H1 (cell line): ENCODE results near the gene RAET1G.
"Not testable (repeated sequence)": the region's sequence is repeated elsewhere in the genome, so short reads cannot be mapped to it uniquely, and the experiment has no call there.

Source experiments
- CEBPB ChIP-seq: IDR thresholded peaks from 2 replicates; pipeline ENCODE4 v1.6.1; 2012; ENCODE audit warnings: low read depth, low read length
- EZH2 ChIP-seq: fragments of 200-600 bp; sonication (generic); IDR thresholded peaks from 2 replicates; pipeline ENCODE4 v1.7.1; 2012; ENCODE audit warnings: low read depth, mild to moderate bottlenecking, moderate library complexity, low read length, inconsistent platforms; ENCODE audit not compliant: severe bottlenecking
- POLR2A ChIP-seq, 2 experiments: IDR thresholded peaks; 1 replicate in 1 of 2; 2 replicates in 1 of 2; pipeline ENCODE4 v1.6.1; 2011; ENCODE audit warnings: low read depth in 2 of 2, low read length in 2 of 2, mild to moderate bottlenecking in 2 of 2; ENCODE audit errors: control extremely low read depth in 1 of 2
- POLR2AphosphoS5 ChIP-seq: IDR thresholded peaks from 2 replicates; pipeline ENCODE4 v1.6.1; 2011; ENCODE audit warnings: low read depth, low read length
- RAD21 ChIP-seq, 2 experiments: IDR thresholded peaks in 1 of 2; conservative IDR thresholded peaks in 1 of 2; 2 replicates each; pipeline ENCODE4 v1.6.1; 2011; ENCODE audit warnings: low read depth in 2 of 2, low read length in 2 of 2, improper control_type of control experiment in 1 of 2, inconsistent platforms in 1 of 2, mild to moderate bottlenecking in 1 of 2, moderate library complexity in 1 of 2
- TEAD4 ChIP-seq: IDR thresholded peaks from 2 replicates; pipeline ENCODE4 v1.6.1; 2012; ENCODE audit warnings: low read depth, low read length, inconsistent platforms, mixed read lengths
- YY1 ChIP-seq: IDR thresholded peaks from 2 replicates; pipeline ENCODE4 v1.6.1; 2011; ENCODE audit warnings: low read depth, mild to moderate bottlenecking, low read length
- ZNF274 ChIP-seq: IDR thresholded peaks from 2 replicates; pipeline ENCODE4 v1.7.0; 2012; ENCODE audit warnings: low read length, borderline replicate concordance; ENCODE audit errors: extremely low read depth
- TF ChIP-seq, protein P1 (sequence below): IDR thresholded peaks from 2 replicates; pipeline ENCODE4 v1.6.1; 2012; ENCODE audit warnings: inconsistent platforms
- TF ChIP-seq, protein P2 (sequence below): IDR thresholded peaks from 2 replicates; pipeline ENCODE4 v1.6.1; 2011; ENCODE audit warnings: low read depth, mild to moderate bottlenecking, low read length; ENCODE audit not compliant: insufficient read depth
- TF ChIP-seq, protein P3 (sequence below), 3 experiments: IDR thresholded peaks; 1 replicate in 2 of 3; 2 replicates in 1 of 3; pipeline versions ENCODE4 v1.5.1 to v1.6.1; 2011; ENCODE audit warnings: low read length in 3 of 3, mild to moderate bottlenecking in 3 of 3, inconsistent platforms in 2 of 3, low read depth in 1 of 3, moderate library complexity in 1 of 3; ENCODE audit not compliant: insufficient read depth in 1 of 3; ENCODE audit errors: control extremely low read depth in 1 of 3

DNA sequence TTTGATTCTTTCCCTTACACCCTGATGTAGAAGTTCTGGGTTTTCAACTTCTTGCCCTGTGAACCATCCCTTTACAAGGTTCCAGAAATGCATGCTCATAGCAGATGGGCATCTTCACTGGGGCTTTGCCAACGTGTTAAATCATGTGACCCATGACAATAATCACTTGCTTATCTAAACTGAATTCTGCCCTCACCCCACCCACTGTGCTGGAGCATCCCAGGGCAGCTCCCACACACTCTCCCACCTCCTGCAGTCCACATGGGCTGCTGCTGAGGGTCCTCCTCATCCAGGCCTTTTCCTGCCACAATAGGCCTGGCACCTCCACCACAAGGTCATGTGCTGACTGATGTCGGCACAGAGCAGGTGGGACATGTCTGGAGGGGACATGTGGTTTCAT, 45.1 kb upstream of the RAET1G start:
- not testable (repeated sequence) for TF ChIP-seq YY1; CEBPB; EZH2; TEAD4; POLR2AphosphoS5; ZNF274; POLR2A (IDR thresholded peaks at IDR 0.05; ENCODE audit: control extremely low read depth in 1 of 2, low read depth in 2 of 2, low read length in 2 of 2); RAD21 (IDR thresholded peaks at IDR 0.05 in 1 of 2, conservative IDR thresholded peaks at IDR 0.05 in 1 of 2; ENCODE audit: low read depth in 2 of 2, low read length in 2 of 2)
- TF ChIP-seq, protein P1, sequence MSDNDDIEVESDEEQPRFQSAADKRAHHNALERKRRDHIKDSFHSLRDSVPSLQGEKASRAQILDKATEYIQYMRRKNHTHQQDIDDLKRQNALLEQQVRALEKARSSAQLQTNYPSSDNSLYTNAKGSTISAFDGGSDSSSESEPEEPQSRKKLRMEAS: not testable (repeated sequence)
- TF ChIP-seq, protein P2, sequence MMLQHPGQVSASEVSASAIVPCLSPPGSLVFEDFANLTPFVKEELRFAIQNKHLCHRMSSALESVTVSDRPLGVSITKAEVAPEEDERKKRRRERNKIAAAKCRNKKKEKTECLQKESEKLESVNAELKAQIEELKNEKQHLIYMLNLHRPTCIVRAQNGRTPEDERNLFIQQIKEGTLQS: not testable (repeated sequence)
- TF ChIP-seq, protein P3, sequence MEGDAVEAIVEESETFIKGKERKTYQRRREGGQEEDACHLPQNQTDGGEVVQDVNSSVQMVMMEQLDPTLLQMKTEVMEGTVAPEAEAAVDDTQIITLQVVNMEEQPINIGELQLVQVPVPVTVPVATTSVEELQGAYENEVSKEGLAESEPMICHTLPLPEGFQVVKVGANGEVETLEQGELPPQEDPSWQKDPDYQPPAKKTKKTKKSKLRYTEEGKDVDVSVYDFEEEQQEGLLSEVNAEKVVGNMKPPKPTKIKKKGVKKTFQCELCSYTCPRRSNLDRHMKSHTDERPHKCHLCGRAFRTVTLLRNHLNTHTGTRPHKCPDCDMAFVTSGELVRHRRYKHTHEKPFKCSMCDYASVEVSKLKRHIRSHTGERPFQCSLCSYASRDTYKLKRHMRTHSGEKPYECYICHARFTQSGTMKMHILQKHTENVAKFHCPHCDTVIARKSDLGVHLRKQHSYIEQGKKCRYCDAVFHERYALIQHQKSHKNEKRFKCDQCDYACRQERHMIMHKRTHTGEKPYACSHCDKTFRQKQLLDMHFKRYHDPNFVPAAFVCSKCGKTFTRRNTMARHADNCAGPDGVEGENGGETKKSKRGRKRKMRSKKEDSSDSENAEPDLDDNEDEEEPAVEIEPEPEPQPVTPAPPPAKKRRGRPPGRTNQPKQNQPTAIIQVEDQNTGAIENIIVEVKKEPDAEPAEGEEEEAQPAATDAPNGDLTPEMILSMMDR (IDR thresholded peaks at IDR 0.05; ENCODE audit: control extremely low read depth in 1 of 3, insufficient read depth in 1 of 3, low read depth in 1 of 3, low read length in 3 of 3): not testable (repeated sequence)
